ENCODE data around the gene SPOCK2.

Gene SPOCK2

GRCh38 chr10:72068126-72068765 lies 20.1 kb downstream of the SPOCK2 start:
- H3K27ac Mint-ChIP-seq = peak overlapping the region; percentile 89
- no peak for DNase-seq
- H3K4me3 Mint-ChIP-seq = no peak overlapping the region
- H3K4me1 Mint-ChIP-seq = peaks cover 83% of the 10 kb centered on the region
- no peaks in the 10 kb centered on the region for H3K9me3 Mint-ChIP-seq
- H3K36me3 Mint-ChIP-seq (ENCODE audit: low read depth) = peaks cover 54% of the 10 kb centered on the region
- H3K27me3 Mint-ChIP-seq (ENCODE audit: low read depth, poor library complexity) = peaks cover 7% of the 10 kb centered on the region
- TF ChIP-seq, protein P1, sequence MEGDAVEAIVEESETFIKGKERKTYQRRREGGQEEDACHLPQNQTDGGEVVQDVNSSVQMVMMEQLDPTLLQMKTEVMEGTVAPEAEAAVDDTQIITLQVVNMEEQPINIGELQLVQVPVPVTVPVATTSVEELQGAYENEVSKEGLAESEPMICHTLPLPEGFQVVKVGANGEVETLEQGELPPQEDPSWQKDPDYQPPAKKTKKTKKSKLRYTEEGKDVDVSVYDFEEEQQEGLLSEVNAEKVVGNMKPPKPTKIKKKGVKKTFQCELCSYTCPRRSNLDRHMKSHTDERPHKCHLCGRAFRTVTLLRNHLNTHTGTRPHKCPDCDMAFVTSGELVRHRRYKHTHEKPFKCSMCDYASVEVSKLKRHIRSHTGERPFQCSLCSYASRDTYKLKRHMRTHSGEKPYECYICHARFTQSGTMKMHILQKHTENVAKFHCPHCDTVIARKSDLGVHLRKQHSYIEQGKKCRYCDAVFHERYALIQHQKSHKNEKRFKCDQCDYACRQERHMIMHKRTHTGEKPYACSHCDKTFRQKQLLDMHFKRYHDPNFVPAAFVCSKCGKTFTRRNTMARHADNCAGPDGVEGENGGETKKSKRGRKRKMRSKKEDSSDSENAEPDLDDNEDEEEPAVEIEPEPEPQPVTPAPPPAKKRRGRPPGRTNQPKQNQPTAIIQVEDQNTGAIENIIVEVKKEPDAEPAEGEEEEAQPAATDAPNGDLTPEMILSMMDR (IDR thresholded peaks at IDR 0.05) = no peak

DNA sequence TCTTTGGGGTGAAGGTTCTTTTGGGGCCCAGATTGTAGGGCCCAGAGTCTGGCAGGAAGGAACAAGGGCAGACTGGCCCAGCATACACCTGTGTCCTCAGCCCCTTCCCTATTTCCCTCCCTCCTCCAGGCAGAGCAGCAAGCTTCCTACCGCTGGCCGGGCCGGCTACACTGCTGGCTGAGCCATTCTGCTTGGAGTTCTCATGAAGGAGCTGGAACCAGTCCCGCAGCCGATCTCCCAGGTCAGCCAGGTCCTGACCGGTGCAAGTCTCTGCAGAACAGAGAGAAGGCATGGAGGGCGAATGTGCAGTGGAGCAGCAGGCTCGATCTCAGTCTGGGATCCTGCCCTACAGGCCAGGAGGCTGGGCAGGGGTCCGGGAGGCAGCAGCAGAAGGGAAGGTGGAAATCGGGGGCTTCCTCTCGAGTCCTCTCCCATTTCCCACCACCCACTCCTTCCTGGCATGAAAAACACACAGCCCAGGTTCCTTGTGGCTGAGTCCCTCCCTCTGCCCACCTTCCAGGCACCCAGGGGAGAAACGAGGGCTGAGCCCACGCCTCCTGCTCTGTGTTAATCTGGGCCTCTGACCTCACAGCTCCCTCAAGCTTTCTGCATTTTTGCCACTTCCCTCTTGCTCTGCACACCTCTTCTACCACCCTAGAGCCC lies 20.8 kb downstream of the SPOCK2 start:
- Mint-ChIP-seq H3K27me3 (ENCODE audit: low read depth, poor library complexity) (peaks cover 7% of the 10 kb centered on the region), H3K27ac (no peak overlapping the region), H3K36me3 (ENCODE audit: low read depth) (peaks cover 54% of the 10 kb centered on the region), H3K4me1 (peaks cover 80% of the 10 kb centered on the region), H3K9me3 (no peaks in the 10 kb centered on the region), H3K4me3 (no peak overlapping the region)
- no peak for DNase-seq
- TF ChIP-seq, protein P1 (IDR thresholded peaks at IDR 0.05) = no peak

GRCh38 chr10:72066318-72067284 lies 21.8 kb downstream of the SPOCK2 start:
- H3K36me3 Mint-ChIP-seq (ENCODE audit: low read depth) = peaks cover 45% of the 10 kb centered on the region
- H3K27me3 Mint-ChIP-seq (ENCODE audit: low read depth, poor library complexity) = peaks cover 5% of the 10 kb centered on the region
- peaks cover 80% of the 10 kb centered on the region for H3K4me1 Mint-ChIP-seq
- no peak for DNase-seq
- H3K9me3 Mint-ChIP-seq = no peaks in the 10 kb centered on the region
- H3K4me3 Mint-ChIP-seq = no peak overlapping the region
- TF ChIP-seq, protein P1 (IDR thresholded peaks at IDR 0.05) = no peak
- peak overlapping the region; percentile 32 for H3K27ac Mint-ChIP-seq

GRCh38 chr10:72065439-72066025 lies 22.8 kb downstream of the SPOCK2 start:
- Mint-ChIP-seq H3K4me3 (no peak overlapping the region), H3K27ac (no peak overlapping the region), H3K9me3 (no peaks in the 10 kb centered on the region), H3K36me3 (ENCODE audit: low read depth) (peaks cover 40% of the 10 kb centered on the region), H3K4me1 (peaks cover 80% of the 10 kb centered on the region), H3K27me3 (ENCODE audit: low read depth, poor library complexity) (peaks cover 4% of the 10 kb centered on the region)
- DNase-seq = no peak
- TF ChIP-seq, protein P1 (IDR thresholded peaks at IDR 0.05) = no peak

DNA sequence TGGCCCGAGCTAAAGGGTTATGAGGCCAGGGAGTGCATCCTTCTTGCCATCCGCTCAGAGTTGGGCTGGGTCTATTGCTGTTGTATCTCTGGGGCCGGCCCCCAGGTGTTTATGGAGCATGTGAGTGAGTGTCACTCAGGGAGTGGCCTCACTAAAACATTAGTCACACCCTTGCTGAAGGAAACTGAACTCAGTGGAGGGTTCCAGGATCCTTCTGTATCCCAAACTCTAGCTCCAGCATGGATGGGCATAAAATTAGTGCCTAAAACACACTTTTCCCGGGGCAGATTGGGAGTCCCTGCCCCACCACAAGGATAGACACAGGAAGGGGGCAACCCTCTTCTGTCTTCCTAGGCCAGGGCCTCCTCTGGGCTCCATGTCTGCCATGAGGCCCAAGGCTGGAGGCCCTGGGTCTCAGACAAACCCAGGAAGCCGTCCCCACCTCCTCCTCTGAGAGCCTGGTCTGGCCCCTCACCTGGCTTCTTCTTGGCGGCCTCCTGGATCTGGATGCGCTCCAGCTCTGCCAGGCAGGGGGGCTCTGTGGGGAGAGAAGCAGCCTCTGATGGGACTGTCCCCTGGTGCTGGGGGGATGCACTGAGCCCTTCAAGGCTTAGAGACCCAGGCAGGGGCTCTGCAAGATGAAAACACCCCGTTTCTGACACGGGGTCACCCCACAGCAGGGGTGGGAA lies 24.5 kb downstream of the SPOCK2 start:
- Mint-ChIP-seq H3K4me3 (no peak overlapping the region), H3K27ac (peak overlapping the region; percentile 81), H3K36me3 (ENCODE audit: low read depth) (peaks cover 35% of the 10 kb centered on the region), H3K4me1 (peaks cover 80% of the 10 kb centered on the region), H3K9me3 (no peaks in the 10 kb centered on the region), H3K27me3 (ENCODE audit: low read depth, poor library complexity) (peaks cover 4% of the 10 kb centered on the region)
- no peak for DNase-seq
- TF ChIP-seq, protein P1 (IDR thresholded peaks at IDR 0.05) = no peak
